Activated CD8-positive, alpha-beta memory T cell treated with anti-CD3 and anti-CD28 coated beads, Interleukin-2, amount 50 U/mL, for 24 hours (primary cell): ENCODE results near the gene CHRNA3.
"Not testable (repeated sequence)": the region's sequence is repeated elsewhere in the genome, so short reads cannot be mapped to it uniquely, and the experiment has no call there.

Experiments
- DNase-seq: peaks from one replicate; pipeline ENCODE4 v3.0.0-alpha.2; 2020; ENCODE audit errors: extremely low read depth

Gene CHRNA3

DNA sequence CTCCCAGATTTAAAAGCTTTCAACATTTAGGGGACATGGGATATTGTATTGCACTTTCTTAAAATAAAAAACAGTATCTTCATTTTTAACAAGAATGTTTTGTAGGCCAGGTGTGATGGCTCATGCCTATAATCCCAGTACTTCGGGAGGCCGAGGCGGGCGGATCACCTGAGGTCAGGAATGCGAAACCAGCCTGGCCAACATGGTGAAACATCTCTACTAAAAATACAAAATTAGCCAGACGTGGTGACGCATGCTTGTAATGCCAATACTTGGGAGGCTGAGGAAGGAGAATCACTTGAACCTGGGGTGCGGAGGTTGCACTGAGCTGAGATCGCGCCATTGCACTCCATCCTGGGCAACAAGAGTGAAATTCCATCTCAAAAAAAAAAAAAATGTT lies 60.6 kb downstream of the CHRNA3 start:
- DNase-seq, result not testable (repeated sequence)

DNA sequence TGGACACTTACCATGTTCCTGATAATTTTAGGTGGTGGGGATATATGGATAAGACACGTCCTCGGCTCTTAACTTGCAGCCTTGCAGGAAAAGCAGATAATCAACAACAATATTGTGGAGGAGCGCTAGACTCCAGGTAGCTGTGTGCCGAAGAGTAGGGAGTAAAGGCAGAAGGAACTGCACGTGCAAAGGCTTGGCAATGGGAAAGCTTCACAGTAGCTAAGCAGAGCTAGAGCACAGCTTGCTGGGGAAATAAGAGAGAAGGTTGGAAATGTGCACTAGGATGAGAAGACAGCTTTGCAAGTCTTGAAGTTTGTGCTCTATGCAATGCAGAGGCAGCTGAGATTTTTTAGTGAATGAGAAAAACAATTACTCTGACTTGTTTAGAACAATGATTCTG lies 68.2 kb downstream of the CHRNA3 start:
- DNase-seq, result no peak

DNA sequence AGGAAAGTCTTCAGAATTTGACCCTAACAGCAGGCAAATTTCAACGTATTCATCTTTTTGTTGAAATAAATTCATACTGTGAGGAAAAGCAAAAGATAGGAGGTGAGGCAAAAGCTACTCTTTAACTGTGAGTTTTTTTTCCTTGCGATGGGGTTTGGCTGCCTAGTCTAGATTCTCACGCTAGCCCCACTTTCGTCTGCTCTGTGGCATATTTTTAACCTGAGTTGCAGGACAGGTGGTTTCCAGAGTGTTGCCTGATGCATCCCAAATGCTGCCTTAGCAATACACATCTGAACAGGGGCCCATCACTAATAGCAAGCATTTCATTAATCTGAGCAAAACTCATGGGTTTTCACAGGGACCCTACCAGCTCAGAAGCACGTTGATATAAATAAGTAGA lies 68.9 kb downstream of the CHRNA3 start:
- DNase-seq, result no peak

DNA sequence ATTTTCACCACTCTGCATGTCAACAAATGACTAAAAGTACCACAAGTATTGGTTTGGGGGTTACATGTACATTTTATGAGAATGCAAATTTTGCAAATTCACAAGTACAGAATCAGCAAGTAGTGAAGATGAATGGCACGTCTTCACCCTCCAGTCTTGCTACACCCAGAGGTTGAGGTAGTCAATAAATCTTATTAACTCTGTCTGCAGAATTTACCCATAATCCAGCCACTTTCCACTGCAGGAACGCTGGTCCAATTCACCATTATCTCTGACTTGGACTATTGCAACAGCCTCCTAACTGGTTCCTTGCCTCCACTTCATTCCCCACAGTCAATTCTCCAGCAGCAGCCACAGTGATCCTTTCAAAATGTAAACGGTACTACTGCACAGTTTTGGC lies 70.0 kb downstream of the CHRNA3 start:
- no peak for DNase-seq

GRCh38 chr15:78550194-78550593 lies 70.6 kb downstream of the CHRNA3 start:
- DNase-seq, result no peak
